Activated CD8-positive, alpha-beta memory T cell treated with anti-CD3 and anti-CD28 coated beads for 24 hours (primary cell): ENCODE measurements around the gene SLC39A1.
"Not testable (repeated sequence)": the region's sequence is repeated elsewhere in the genome, so short reads cannot be mapped to it uniquely, and the experiment has no call there.

Experiments used
- DNase-seq: peaks from one replicate; pipeline ENCODE4 v3.0.0-alpha.2; 2020

Gene SLC39A1

DNA sequence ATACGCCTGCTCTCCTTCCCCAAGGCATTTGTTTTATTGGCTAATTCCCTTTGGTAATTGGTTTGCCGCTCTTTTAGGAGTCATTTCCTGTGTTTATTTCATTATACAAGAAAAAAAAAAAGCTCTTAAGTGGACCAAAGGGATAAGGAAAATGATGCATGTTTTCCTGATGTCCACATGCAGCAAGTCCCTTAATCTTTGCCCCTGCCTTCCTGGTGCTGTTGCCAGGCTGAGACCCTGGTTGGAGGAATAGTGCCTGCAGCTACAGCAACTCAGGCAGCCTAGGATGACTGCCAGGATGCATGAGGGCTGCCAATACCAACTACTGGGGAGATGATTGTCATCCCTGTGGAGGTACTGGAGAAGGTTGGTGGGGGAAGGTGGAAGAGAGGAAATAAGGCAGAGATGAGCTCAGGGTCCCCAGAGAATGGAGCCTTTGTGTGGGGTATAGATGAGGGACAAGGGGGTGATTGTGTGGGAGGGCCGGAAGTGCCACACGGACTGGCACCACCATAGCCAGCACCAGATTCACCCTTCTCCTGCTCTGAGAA is 34.5 kb downstream of the SLC39A1 start:
- no peak for DNase-seq

DNA sequence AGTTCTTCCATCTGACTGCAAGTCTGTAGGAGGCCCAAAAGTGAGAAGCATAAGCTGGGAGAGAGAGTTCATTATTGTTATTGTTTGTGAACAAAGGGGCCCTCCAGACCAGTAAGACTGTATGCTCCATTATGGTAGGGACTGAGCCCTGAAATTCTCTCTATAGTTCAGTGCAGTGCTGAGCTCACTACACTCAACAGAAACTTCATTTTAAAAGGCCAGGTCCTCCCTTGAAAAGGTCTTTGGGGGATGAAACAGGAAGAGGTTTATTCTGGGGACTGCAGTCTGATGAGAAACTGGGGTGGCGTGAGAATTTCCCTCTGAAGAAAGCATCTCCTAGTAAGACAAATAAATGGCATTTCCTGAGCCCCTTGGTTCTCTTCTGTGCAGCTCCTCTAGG is 35.1 kb downstream of the SLC39A1 start:
- DNase-seq = no peak

DNA sequence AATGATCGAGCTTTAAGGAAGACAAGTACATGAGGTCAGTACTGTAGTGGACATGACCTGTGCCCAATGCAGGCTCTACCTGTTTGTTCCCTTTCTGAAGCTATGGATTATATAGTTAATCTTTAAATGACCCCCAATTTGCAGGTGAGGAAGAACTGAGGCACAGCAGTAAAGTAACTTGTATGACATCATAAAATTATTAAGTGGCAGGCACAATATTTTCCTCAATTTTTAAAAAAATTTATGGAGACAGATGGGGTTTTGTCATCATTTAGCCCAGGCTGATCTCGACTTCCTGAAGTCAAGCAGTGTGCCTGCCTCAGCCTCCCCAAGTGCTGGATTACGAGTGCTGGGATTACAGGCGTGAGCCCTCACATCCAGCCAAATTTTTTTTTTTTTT is 36.9 kb downstream of the SLC39A1 start:
- no peak for DNase-seq

DNA sequence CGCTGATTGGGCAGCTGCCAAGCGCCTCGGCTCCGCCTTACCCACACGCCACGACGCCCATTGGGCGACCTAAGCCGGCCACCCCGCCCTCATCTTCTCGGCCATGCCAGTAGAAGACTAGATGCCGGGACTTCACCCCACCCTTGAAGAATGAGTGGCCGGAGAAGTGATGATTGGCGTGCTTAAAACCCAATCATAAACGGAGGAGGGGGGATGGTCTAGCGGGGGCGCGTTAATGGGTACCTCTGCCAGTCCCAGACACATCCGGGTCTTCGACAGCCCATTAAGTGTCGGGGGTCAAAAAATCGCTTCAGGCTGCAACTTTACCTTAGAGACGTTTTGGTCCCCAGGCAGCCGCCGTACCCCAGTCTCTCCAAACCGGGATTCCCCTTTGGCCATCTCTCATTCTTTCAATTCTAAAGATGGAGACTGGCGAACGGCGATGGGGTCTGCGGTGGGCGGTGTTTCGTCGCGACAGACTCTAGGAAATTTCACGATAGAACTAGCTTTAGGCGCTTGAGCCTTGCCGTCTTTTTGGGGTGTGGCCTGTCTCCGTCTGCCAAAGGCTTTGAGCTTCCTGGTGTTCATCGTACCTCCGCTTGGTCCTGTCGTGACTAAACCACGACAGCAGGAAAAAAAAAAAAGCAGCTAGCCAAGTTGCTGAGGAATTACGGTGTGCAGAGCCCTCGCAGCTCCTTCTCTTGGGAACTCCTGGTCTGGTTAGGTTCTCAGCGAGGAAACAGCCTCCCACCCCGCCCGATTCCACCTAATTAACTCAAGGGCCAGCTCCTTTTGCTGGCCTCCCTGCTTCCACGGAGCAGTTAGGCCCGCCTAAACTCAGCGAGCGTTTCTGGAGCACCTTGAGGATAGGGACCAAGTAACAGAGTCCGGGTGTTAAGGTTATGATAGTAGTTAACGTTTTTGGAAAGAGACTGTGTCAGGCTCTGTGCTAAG is 40.1 kb downstream of the SLC39A1 start, which contains the start of gene GATAD2B:
Gene GATAD2B (minus strand): TSS at position 1 of the 954 bp plus-strand sequence. CDS start 94,625 bp downstream, outside the sequence.
- peak; percentile 97 for DNase-seq

DNA sequence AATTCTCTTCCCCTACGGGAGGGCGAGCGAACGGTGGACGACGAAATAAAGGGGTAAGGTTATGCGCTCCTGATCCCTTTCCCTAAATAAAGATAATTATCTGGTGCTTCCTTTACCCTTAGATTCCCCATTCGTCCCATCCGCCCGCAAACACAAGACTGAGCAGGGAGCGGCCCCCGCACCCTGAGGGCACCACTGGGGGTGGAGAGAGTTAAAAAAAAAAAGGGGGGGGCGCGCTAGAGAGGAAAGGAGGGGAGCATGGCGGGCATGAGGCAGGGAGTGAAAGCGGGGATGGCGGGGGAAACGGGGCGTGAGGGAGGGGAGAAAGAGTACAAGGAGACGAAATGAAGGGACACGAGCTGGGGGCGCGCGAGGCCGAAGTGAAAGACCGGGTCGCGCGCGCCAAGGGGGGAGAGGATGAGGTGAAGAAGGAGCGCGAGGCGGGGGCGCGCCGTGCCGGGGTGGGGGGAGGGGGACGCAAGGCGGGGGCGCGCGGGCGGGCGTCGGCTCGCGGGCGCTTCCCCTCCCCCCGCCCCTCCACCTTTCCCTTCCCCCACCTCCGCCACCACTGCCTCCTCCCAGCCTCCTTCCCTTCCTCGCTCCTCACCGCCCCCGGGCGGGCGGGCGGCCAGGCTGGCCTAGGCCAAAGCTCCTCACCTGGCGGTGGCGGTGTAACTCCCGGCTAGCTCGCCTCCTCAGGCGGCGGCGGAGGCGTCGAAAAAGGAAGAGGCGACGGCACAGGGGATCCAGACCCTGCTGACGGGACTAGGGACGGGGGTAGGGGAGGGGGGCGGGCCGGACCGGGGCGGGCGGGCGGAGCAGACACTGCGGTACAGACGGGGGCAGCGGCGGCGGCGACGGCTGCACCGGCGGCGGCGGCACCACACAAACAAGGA is 41.0 kb downstream of the SLC39A1 start:
- DNase-seq = no peak

DNA sequence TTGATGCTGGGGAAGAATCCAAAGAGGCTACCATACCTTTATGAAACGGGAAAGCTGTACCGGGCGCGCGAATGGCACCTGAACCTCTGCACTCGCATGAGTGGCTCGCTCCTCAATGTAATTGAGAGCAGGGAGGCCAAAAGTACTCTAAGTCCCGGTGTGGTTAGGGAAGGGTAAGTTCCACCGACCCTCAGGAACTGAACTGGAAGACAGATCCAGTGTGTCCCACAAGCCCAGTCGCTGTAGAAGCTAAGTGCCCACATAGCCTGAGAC is 41.6 kb downstream of the SLC39A1 start:
- no peak for DNase-seq

DNA sequence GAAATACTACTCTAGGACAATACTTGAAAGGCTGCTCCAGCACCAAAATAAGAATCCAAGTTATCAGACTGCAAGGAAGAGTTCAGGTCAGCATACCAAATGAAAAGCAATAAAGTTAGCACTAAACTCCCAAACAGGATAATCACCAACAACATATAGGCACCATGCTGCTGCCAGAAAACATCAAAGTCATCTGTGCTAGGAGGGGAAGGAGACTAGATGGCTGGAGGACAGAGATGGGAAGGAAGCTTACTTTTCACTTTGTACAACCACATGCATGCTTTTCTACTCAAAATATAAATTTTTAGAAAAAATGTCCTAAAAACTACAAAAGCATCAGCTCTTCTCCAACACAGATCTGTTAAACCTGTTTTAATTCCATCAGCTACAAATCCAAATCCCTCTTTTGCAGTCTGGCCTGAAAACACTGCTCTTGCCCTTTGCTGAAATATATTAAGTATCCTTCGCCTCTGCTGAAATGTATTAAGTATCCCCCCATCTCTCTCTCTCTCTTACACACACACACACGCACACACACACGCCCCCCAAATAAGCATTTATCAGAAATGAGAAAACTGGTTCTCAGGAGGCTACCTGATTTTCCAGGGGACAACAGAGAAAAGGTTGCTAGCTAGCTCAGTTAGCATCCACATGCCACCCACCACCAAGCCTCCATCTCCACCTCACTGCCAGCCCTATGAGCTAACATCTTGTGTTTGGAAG is 42.1 kb downstream of the SLC39A1 start:
- peak; percentile 66 for DNase-seq

DNA sequence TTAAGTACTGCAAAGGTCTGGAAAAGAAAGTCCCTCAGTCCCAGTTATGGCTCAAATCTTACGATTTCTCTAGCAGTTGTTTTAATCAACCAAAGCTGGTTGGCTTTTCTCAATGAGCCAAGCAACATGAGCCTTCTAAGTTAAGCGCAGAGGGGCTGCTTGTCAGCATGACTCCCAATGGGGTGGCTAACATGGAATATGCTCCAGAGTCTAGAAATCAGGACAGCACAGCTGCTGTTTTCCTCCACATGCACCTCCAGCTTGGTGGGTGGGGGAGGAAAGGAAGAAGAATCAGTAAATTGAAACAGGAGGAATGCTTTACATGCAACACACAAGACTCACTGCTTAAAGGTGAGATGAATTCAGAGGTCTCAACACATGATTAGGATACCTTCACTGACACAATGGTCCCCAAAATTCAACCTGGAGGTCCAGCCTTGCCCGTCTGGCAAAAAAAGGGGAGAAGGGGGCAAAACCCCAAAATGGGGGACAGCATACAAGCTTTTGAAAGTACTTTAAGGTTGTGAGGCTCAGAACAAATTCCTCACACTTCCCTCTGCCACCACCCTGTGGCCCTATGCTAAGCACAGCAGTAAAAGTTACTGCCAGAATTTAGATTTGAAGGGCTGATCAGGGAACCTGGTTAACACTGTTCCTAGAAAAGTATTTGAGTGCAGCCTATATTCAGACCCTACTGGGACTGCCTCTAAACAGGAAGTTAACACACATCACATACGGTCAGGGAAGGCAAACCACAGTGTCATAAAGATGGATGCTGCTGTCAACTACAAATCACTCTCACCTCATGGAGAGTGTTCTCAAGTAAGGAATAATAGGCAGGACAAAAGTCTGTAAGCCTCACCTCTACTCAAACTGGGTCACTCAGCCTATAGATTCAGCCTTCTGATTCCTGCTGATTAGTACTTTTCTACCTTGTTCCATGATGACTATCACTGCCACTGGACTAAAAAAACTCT is 43.2 kb downstream of the SLC39A1 start:
- no peak for DNase-seq

DNA sequence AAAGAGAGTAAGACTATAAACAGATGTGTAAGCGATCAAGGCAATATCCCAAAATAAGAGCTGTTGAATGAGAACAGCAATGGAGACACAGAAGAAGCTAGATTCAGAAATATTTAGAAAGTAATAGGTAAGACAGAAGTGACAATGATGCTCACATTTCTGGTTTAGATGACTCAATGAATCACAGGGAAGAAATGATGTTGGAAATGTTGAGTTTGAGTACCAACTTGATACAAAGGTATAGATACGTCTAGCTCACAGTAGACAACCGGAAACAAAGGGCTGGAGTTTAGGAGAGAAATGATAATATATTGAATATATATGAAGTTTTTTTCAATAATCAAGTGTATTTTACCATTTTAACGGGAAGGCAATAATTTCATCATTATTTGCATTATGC is 47.0 kb downstream of the SLC39A1 start:
- no peak for DNase-seq

DNA sequence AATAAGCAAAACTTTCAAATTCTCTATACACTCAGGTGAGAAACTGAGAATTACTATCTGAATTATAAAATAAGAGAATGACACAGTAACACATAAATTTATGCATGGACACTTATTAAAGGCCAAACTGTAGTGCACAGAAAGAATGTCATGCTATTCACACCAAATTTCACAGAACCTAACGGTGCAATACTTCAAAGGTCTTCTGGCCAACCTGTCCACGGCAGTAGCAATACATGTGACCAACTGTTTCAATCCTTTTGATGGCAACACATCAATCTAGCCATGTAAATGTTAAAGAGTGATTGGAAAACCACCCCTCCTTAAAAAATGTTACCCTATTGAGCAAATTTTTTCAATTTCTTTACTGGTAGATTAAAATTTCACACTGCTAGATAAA is 51.0 kb downstream of the SLC39A1 start:
- no peak for DNase-seq

DNA sequence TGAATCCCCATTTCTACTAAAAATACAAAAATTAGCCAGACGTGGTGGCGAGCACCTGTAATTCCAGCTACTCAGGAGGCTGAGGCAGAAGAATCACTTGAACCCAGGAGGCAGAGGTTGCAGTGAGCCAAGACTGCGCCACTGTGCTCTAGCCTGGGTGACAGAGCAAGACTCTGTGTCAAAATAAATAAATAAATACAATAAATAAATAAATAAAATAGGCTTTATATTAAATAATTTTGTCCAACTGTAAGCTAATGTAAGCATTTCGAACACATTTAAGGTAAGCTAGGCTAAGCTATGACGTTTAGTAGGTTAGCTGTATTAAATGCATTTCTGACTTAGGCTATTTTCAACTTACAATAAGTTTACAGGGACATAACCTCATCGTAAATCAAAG is 52.8 kb downstream of the SLC39A1 start:
- DNase-seq = not testable (repeated sequence)
